ENCODE data around the gene RAB7B. TPM values are rescaled to one million over a fixed set of nuclear protein-coding genes. Genes with fewer than 3 reads are reported as not detected.

Gene RAB7B
- total and polyA plus RNA-seq, 2 experiments from 2014 or later: 7.1 to 7.6 TPM

GRCh38 chr1:206032380-206033140 is 29.4 kb upstream of the RAB7B start:
- H4K20me1 ChIP-seq (ENCODE audit: insufficient read depth): no peaks in the 10 kb centered on the region
- H3K9ac ChIP-seq: no peak overlapping the region
- H3K4me2 ChIP-seq (ENCODE audit: unreplicated experiment): no peak overlapping the region
- 0 out of 2 replicates have a peak, but pooled peaks cover 6% of the 10 kb centered on the region for H3K4me1 ChIP-seq (ENCODE audit: insufficient read depth)
- H3K9me2 ChIP-seq (ENCODE audit: insufficient read depth): no peaks in the 10 kb centered on the region
- H3F3A ChIP-seq (ENCODE audit: insufficient read depth): no peaks in the 10 kb centered on the region
- DNase-seq: no peak
- no peak overlapping the region for H3K4me3 ChIP-seq
- no peak overlapping the region for H2AFZ ChIP-seq
- H3K79me2 ChIP-seq (ENCODE audit: insufficient read depth): no peaks in the 10 kb centered on the region
- no peaks in the 10 kb centered on the region for H3K9me3 ChIP-seq (ENCODE audit: low read depth)
- WGBS, 2 experiments (ENCODE audit: low coverage in 1 of 2, low lambda C conversion rate in 2 of 2, missing lambda C conversion rate in 2 of 2): 65% methylated on average over 5 of the region's 5 CpGs
- in situ Hi-C loops (cut with MboI): no loop called here
- no peak for TF ChIP-seq EZH2 (IDR thresholded peaks at IDR 0.05; ENCODE audit: insufficient read depth, poor library complexity, severe bottlenecking)
- TF ChIP-seq EZH2phosphoT487 (IDR thresholded peaks at IDR 0.05; ENCODE audit: insufficient read depth, low read depth): no peak
- peaks cover 47% of the 10 kb centered on the region for H3K27me3 ChIP-seq (replicated peaks; ENCODE audit: insufficient read depth)
- H3K27ac ChIP-seq: no peak overlapping the region
- H3K36me3 ChIP-seq (ENCODE audit: low read depth): no peaks in the 10 kb centered on the region

GRCh38 chr1:206030714-206031113 is 27.5 kb upstream of the RAB7B start:
- Histone ChIP-seq H3F3A (ENCODE audit: insufficient read depth) (no peaks in the 10 kb centered on the region), H3K27me3 (replicated peaks; ENCODE audit: insufficient read depth) (peaks cover 29% of the 10 kb centered on the region), H3K4me3 (no peak overlapping the region), H3K9me2 (ENCODE audit: insufficient read depth) (no peaks in the 10 kb centered on the region), H3K4me2 (ENCODE audit: unreplicated experiment) (no peak overlapping the region), H3K9ac (no peak overlapping the region), H2AFZ (no peak overlapping the region), H3K9me3 (ENCODE audit: low read depth) (no peaks in the 10 kb centered on the region), H3K27ac (no peak overlapping the region), H3K4me1 (ENCODE audit: insufficient read depth) (0 out of 2 replicates have a peak, but pooled peaks cover 6% of the 10 kb centered on the region), H3K36me3 (ENCODE audit: low read depth) (no peaks in the 10 kb centered on the region), H4K20me1 (ENCODE audit: insufficient read depth) (no peaks in the 10 kb centered on the region), H3K79me2 (ENCODE audit: insufficient read depth) (no peaks in the 10 kb centered on the region)
- TF ChIP-seq EZH2phosphoT487 (IDR thresholded peaks at IDR 0.05; ENCODE audit: insufficient read depth, low read depth) (no peak), EZH2 (IDR thresholded peaks at IDR 0.05; ENCODE audit: insufficient read depth, poor library complexity, severe bottlenecking) (no peak)
- peak; percentile 82 for DNase-seq
- in situ Hi-C loops (cut with MboI): no loop called here
- 10 to 17% methylated on average over 4 of the region's 4 CpGs for WGBS, 2 experiments (ENCODE audit: low coverage in 1 of 2, low lambda C conversion rate in 2 of 2, missing lambda C conversion rate in 2 of 2)

- Histone ChIP-seq H2AFZ (no peak overlapping the region), H4K20me1 (ENCODE audit: insufficient read depth) (no peaks in the 10 kb centered on the region), H3K79me2 (ENCODE audit: insufficient read depth) (no peaks in the 10 kb centered on the region), H3K4me2 (ENCODE audit: unreplicated experiment) (no peak overlapping the region), H3K9me3 (ENCODE audit: low read depth) (no peaks in the 10 kb centered on the region), H3K9me2 (ENCODE audit: insufficient read depth) (no peaks in the 10 kb centered on the region), H3K9ac (no peak overlapping the region), H3K4me3 (no peak overlapping the region), H3F3A (ENCODE audit: insufficient read depth) (no peaks in the 10 kb centered on the region), H3K36me3 (ENCODE audit: low read depth) (no peaks in the 10 kb centered on the region), H3K4me1 (ENCODE audit: insufficient read depth) (0 out of 2 replicates have a peak, but pooled peaks cover 6% of the 10 kb centered on the region), H3K27ac (no peak overlapping the region), H3K27me3 (replicated peaks; ENCODE audit: insufficient read depth) (peaks cover 24% of the 10 kb centered on the region)
- in situ Hi-C loops (cut with MboI): no loop called here
- no peak for DNase-seq
- 70 to 72% methylated on average over 4 of the region's 4 CpGs for WGBS, 2 experiments (ENCODE audit: low coverage in 1 of 2, low lambda C conversion rate in 2 of 2, missing lambda C conversion rate in 2 of 2)
- TF ChIP-seq EZH2phosphoT487 (IDR thresholded peaks at IDR 0.05; ENCODE audit: insufficient read depth, low read depth) (no peak), EZH2 (IDR thresholded peaks at IDR 0.05; ENCODE audit: insufficient read depth, poor library complexity, severe bottlenecking) (no peak)
Measured at GRCh38 chr1:206030191-206030590, 27.0 kb upstream of the RAB7B start.

- TF ChIP-seq EZH2phosphoT487 (IDR thresholded peaks at IDR 0.05; ENCODE audit: insufficient read depth, low read depth) (no peak), EZH2 (IDR thresholded peaks at IDR 0.05; ENCODE audit: insufficient read depth, poor library complexity, severe bottlenecking) (no peak)
- 0 out of 2 replicates have a peak, but pooled peaks cover 6% of the 10 kb centered on the region for H3K4me1 ChIP-seq (ENCODE audit: insufficient read depth)
- H3K4me3 ChIP-seq: no peak overlapping the region
- H3K27me3 ChIP-seq (replicated peaks; ENCODE audit: insufficient read depth): peaks cover 18% of the 10 kb centered on the region
- no peak overlapping the region for H2AFZ ChIP-seq
- peak; percentile 76 for DNase-seq
- H3K4me2 ChIP-seq (ENCODE audit: unreplicated experiment): no peak overlapping the region
- H3F3A ChIP-seq (ENCODE audit: insufficient read depth): no peaks in the 10 kb centered on the region
- no peaks in the 10 kb centered on the region for H3K79me2 ChIP-seq (ENCODE audit: insufficient read depth)
- no peaks in the 10 kb centered on the region for H3K9me3 ChIP-seq (ENCODE audit: low read depth)
- in situ Hi-C loops (cut with MboI): no loop called here
- H3K9ac ChIP-seq: no peak overlapping the region
- H3K36me3 ChIP-seq (ENCODE audit: low read depth): no peaks in the 10 kb centered on the region
- no peaks in the 10 kb centered on the region for H3K9me2 ChIP-seq (ENCODE audit: insufficient read depth)
- 1 to 2% methylated on average over 4 of the region's 4 CpGs for WGBS, 2 experiments (ENCODE audit: low coverage in 1 of 2, low lambda C conversion rate in 2 of 2, missing lambda C conversion rate in 2 of 2)
- H3K27ac ChIP-seq: no peak overlapping the region
- H4K20me1 ChIP-seq (ENCODE audit: insufficient read depth): no peaks in the 10 kb centered on the region
Measured at GRCh38 chr1:206029484-206029883, 26.3 kb upstream of the RAB7B start.

Measured in GM23248 (cell line).